Caco-2 (cell line): Measurements from ENCODE around the gene TIMM22. TPM values are rescaled to one million over a fixed set of nuclear protein-coding genes. Genes with fewer than 3 reads are reported as not detected.
A peak's percentile ranks its signal among the peaks of the same experiment; 100 is the strongest.

Experiments
- BruUV-seq: library from RNA; stranded (reverse); fragments of 400-500 nt; replicated peaks from 2 replicates; lab custom pipeline; 2021; lab: Mats Ljungman, UMichigan
- CTCF ChIA-PET: fragments of 300-600 bp; sonication (Branson Sonifier 250); formaldehyde crosslinking; loops from one replicate; lab custom pipeline; 2022; ENCODE audit warnings: antibody characterized with exemption; lab: Charles Lee
- POLR2A ChIA-PET: fragments of 300-600 bp; sonication (Branson Sonifier 250); formaldehyde crosslinking; loops from one replicate; lab custom pipeline; 2022; ENCODE audit warnings: antibody characterized with exemption; lab: Charles Lee
- DNase-seq, 2 experiments: peaks; one replicate each; pipeline versions ENCODE4 v3.0.0 to v3.0.0-alpha.2; 2020 to 2022
- H3K27me3 ChIP-seq: replicated peaks from 2 replicates; pipeline ENCODE4 v1.6.0; 2011; ENCODE audit warnings: low read length; ENCODE audit not compliant: control insufficient read depth, insufficient read depth
- H3K36me3 ChIP-seq: 2 replicates; pipeline ENCODE4 v1.5.1; 2011; ENCODE audit warnings: low read length; ENCODE audit not compliant: control insufficient read depth, insufficient read depth
- H3K4me1 ChIP-seq: fragments of 250-450 bp; sonication (Bioruptor Pico); 2 replicates; pipeline ENCODE4 v1.5.1; 2020; ENCODE audit warnings: mild to moderate bottlenecking
- H3K4me3 ChIP-seq: 2 replicates; pipeline ENCODE4 v1.5.1; 2011; ENCODE audit warnings: low read depth, mild to moderate bottlenecking, control low read depth, low read length
- H3K9me3 ChIP-seq: fragments of 250-450 bp; sonication (Bioruptor Pico); 2 replicates; pipeline ENCODE4 v1.5.1; 2020; ENCODE audit warnings: mild to moderate bottlenecking, moderate library complexity
- H3K27ac Mint-ChIP-seq: one replicate; pipeline ENCODE4 v1.8.0; 2022; ENCODE audit warnings: mixed read lengths; ENCODE audit not compliant: unreplicated experiment
- H3K27me3 Mint-ChIP-seq: one replicate; pipeline ENCODE4 v1.8.0; 2022; ENCODE audit warnings: mixed read lengths; ENCODE audit not compliant: insufficient read depth, unreplicated experiment
- H3K36me3 Mint-ChIP-seq: one replicate; pipeline ENCODE4 v1.8.0; 2022; ENCODE audit warnings: mild to moderate bottlenecking, mixed read lengths; ENCODE audit not compliant: insufficient read depth, unreplicated experiment
- H3K4me1 Mint-ChIP-seq: one replicate; pipeline ENCODE4 v1.8.0; 2022; ENCODE audit warnings: low read depth, mixed read lengths; ENCODE audit not compliant: unreplicated experiment
- H3K4me3 Mint-ChIP-seq: one replicate; pipeline ENCODE4 v1.8.0; 2022; ENCODE audit warnings: mild to moderate bottlenecking, moderate library complexity, mixed read lengths; ENCODE audit not compliant: unreplicated experiment
- H3K9me3 Mint-ChIP-seq: one replicate; pipeline ENCODE4 v1.8.0; 2022; ENCODE audit warnings: mixed read lengths; ENCODE audit not compliant: unreplicated experiment
- CTCF ChIP-seq, 2 experiments: fragments of 200-600 bp in 1 of 2; IDR thresholded peaks; 1 replicate in 1 of 2; 2 replicates in 1 of 2; pipeline versions ENCODE4 v1.5.1 to v1.8.0; 2011 to 2022; ENCODE audit warnings: antibody characterized with exemption in 1 of 2, control low read depth in 1 of 2, inconsistent platforms in 1 of 2, low read depth in 1 of 2, low read length in 1 of 2, mild to moderate bottlenecking in 1 of 2, moderate library complexity in 1 of 2; ENCODE audit not compliant: insufficient read depth in 1 of 2, severe bottlenecking in 1 of 2, unreplicated experiment in 1 of 2
- intact Hi-C: fragments of 100-400 bp; cut with micrococcal nuclease; formaldehyde crosslinking; loops from one replicate; pipeline ENCODE4 v1.10.0; 2022; ENCODE audit not compliant: unreplicated experiment
- total RNA-seq: library from RNA; stranded (reverse); gene quantifications from 2 replicates; pipeline ENCODE4 v1.2.3, GENCODE V29; 2022

Gene TIMM22
- total RNA-seq, 1 experiment from 2014 or later: 20.6 TPM

DNA sequence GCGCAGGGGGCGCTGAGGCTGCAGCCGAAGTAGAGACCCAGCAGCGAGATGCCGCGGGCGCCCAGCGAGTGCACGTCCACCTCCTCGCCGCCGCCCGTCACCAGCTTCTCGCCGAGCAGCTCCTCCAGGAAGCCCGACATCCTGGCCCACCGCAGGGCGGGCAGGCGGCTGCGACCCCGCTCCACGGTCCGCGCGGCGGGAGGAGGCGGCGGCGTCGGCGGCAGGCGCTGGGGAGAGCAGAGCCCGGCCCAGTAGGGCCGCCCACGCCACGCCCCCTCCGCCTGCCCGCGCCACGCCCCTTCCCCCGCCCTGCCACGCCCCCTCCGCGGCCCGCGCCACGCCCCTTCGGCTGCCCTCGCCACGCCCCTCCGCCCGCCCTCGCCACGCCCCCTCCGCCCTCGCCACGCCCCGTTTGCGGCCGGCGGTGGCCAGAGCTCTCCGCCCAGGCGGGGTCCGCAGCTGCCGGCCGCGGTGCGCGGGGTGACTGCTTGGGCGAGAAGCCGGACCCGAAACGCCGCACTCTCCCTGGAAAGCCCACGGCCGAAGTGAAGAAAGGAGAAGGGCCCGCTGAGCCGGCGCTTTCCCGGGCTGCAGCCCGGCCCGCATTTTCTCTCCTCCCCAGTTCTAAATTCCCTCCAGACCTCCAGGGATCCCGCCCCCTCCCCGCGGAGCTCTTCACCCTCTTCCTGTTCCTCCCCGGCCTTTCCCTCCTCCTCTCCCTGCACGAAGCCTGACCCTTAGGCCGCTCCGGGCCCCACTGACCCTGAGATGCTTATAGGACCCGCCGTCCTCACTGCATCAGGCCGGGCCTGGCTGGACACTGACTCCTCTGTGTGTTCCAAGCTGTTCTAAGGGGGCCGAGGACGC lies 17.2 kb upstream of the TIMM22 start, which contains the start of gene NXN:
Gene NXN (minus strand): TSS at position 238 of the 867 bp plus-strand sequence.
- Histone ChIP-seq H3K36me3 (no peaks in the 10 kb centered on the region), H3K27me3 (no peaks in the 10 kb centered on the region), H3K4me1 (peaks cover 23% of the 10 kb centered on the region), H3K4me3 (peak within 1 kb of the TSS; percentile 98), H3K9me3 (no peaks in the 10 kb centered on the region)
- Mint-ChIP-seq H3K27me3 (no peaks in the 10 kb centered on the region), H3K36me3 (peaks cover 35% of the 10 kb centered on the region), H3K4me3 (peak within 1 kb of the TSS; percentile 99), H3K4me1 (peaks cover 20% of the 10 kb centered on the region), H3K9me3 (no peaks in the 10 kb centered on the region), H3K27ac (peak within 1 kb of the TSS; percentile 91)
- BruUV-seq: no TSS peak
- peak in 1 of 2 experiments; percentile 29 for TF ChIP-seq CTCF (IDR thresholded peaks at IDR 0.05; ENCODE audit: insufficient read depth in 1 of 2, low read depth in 1 of 2, low read length in 1 of 2, severe bottlenecking in 1 of 2, unreplicated experiment in 1 of 2)
- ChIA-PET POLR2A (interaction anchor here (0.6 to 2.5 kb wide), 15 partner anchors 9 to 569 kb away, joined by 3 to 24 read pairs (median 5); partner anchors contain the start of genes GLOD4, MRM3 and TIMM22), CTCF (interaction anchor here (0.6 to 2.8 kb wide), 18 partner anchors 17 to 799 kb away, joined by 3 to 54 read pairs (median 5); partner anchors contain the start of genes GEMIN4 and TIMM22)
- peak; percentile 82 to 93 for DNase-seq
- intact Hi-C loops: loop anchor here (2.0 to 5.0 kb wide), 3 partner anchors 47 to 185 kb away; no protein-coding TSS in a partner anchor

- CTCF ChIA-PET: interaction anchor here (0.5 to 2.8 kb wide), 29 partner anchors 8 to 782 kb away, joined by 3 to 54 read pairs (median 5); partner anchors contain the start of genes GEMIN4, GLOD4, MRM3 and TIMM22
- peak overlapping the region; percentile 91 for H3K27ac Mint-ChIP-seq
- no peaks in the 10 kb centered on the region for H3K9me3 Mint-ChIP-seq
- no peaks in the 10 kb centered on the region for H3K27me3 ChIP-seq
- POLR2A ChIA-PET: interaction anchor here (0.6 to 2.5 kb wide), 15 partner anchors 10 to 568 kb away, joined by 3 to 24 read pairs (median 5); partner anchors contain the start of genes GLOD4, MRM3 and TIMM22
- H3K4me1 ChIP-seq: peaks cover 14% of the 10 kb centered on the region
- peak overlapping the region; percentile 69 for H3K4me3 ChIP-seq
- H3K4me3 Mint-ChIP-seq: peak overlapping the region; percentile 99
- H3K36me3 Mint-ChIP-seq: peaks cover 29% of the 10 kb centered on the region
- H3K9me3 ChIP-seq: no peaks in the 10 kb centered on the region
- no TSS peak for BruUV-seq
- intact Hi-C loops: loop anchor here (1.0 to 2.0 kb wide), 3 partner anchors 186 to 568 kb away; no protein-coding TSS in a partner anchor
- H3K4me1 Mint-ChIP-seq: peaks cover 15% of the 10 kb centered on the region
- no peaks in the 10 kb centered on the region for H3K27me3 Mint-ChIP-seq
- H3K36me3 ChIP-seq: no peaks in the 10 kb centered on the region
- peak; percentile 67 to 75 for TF ChIP-seq CTCF (IDR thresholded peaks at IDR 0.05; ENCODE audit: insufficient read depth in 1 of 2, low read depth in 1 of 2, low read length in 1 of 2, severe bottlenecking in 1 of 2, unreplicated experiment in 1 of 2)
- DNase-seq: peak; percentile 83 to 88
Observed at GRCh38 chr17:980406-981291, 16.3 kb upstream of the TIMM22 start.
